Heart right ventricle (tissue), 16 donors: ENCODE data around the gene CCNE1. TPM values are rescaled to one million over a fixed set of nuclear protein-coding genes. Genes with fewer than 3 reads are reported as not detected.

Experiments used
- ATAC-seq, 8 donors: fragments of 200-7000 bp; cut with Tn5 transposase; one replicate each; pipeline ENCODE4 v1.9.1; 2020; ENCODE audit warnings: mild to moderate bottlenecking in 8 of 8, moderate library complexity in 8 of 8, moderate number of reproducible peaks in 1 of 8
- DNase-seq, 2 donors: peaks; one replicate each; pipeline ENCODE4 v3.0.0-alpha.2; 2020
- H3K27ac ChIP-seq, 10 donors: fragments of 200-600 bp; sonication (generic) in 2 of 10; one replicate each; pipeline versions ENCODE4 v1.5.0 to v1.8.0; 2020 to 2022; ENCODE audit warnings: mild to moderate bottlenecking in 3 of 10
- H3K27me3 ChIP-seq, 7 donors: fragments of 200-600 bp; one replicate each; pipeline ENCODE4 v1.8.0; 2021 to 2022; ENCODE audit warnings: mild to moderate bottlenecking in 2 of 7
- H3K36me3 ChIP-seq, 9 donors: fragments of 200-600 bp; sonication (generic) in 1 of 9; one replicate each; pipeline versions ENCODE4 v1.5.0 to v1.8.0; 2020 to 2022; ENCODE audit warnings: mild to moderate bottlenecking in 2 of 9
- H3K4me1 ChIP-seq, 9 donors: fragments of 200-600 bp; sonication (generic) in 1 of 9; one replicate each; pipeline versions ENCODE4 v1.5.0 to v1.8.0; 2020 to 2022; ENCODE audit warnings: mild to moderate bottlenecking in 4 of 9
- H3K4me3 ChIP-seq, 10 donors: fragments of 200-600 bp; sonication (generic) in 2 of 10; one replicate each; pipeline versions ENCODE4 v1.5.0 to v1.8.0; 2020 to 2022; ENCODE audit warnings: mild to moderate bottlenecking in 7 of 10, moderate library complexity in 2 of 10
- H3K9me3 ChIP-seq, 11 donors: fragments of 200-600 bp in 10 of 11; sonication (generic) in 2 of 11; one replicate each; pipeline versions ENCODE4 v1.5.0 to v1.8.0; 2013 to 2022; ENCODE audit warnings: mild to moderate bottlenecking in 2 of 11, control low read depth in 1 of 11, moderate library complexity in 1 of 11
- CTCF ChIP-seq, 9 donors: fragments of 200-600 bp; sonication (generic) in 2 of 9; IDR thresholded peaks; one replicate each; pipeline versions ENCODE4 v1.5.0 to v1.8.0; 2021 to 2022; ENCODE audit warnings: antibody characterized with exemption in 9 of 9, mild to moderate bottlenecking in 5 of 9, moderate library complexity in 1 of 9
- WGBS, 2 donors: extraction: QIAGEN DNeasy Blood & Tissue Kit; methylation state at CpG; one replicate each; pipeline ENCODE4 v1.1.7; 2013; ENCODE audit warnings: inconsistent platforms in 1 of 2; 5-methylcytosine and 5-hydroxymethylcytosine counted together
- intact Hi-C, 10 donors: fragments of 100-400 bp; cut with DNase I; formaldehyde crosslinking; loops; one replicate each; pipeline versions ENCODE4 v1.11.1 to v1.14.2; 2022
- polyA plus RNA-seq, 2 donors: library from polyadenylated mRNA; stranded (reverse); fragments of 200-250 nt; gene quantifications; one replicate each; pipeline ENCODE4 v1.2.3, GENCODE V29; 2013
- total RNA-seq, 10 donors: library from RNA; stranded (reverse); fragmentation: NEBNext Ultra II Directional in 3 of 10; extraction: Animal tissue kit (Norgen Biotek cat#: 25700) in 3 of 10; gene quantifications; one replicate each; pipeline versions ENCODE4 v1.2.1 to v1.2.4, GENCODE V29; 2021 to 2023
- donor health status: Arrhythmogenic right ventricular cardiomyopathy.
- donor health status: ischemic (EF 13 %, LVEDD 7.1; RV severe dilation, severe dysfunction).
- donor health status: healthy with polysubstance abuse.
- donor health status: DM: no; HTN: yes; CAD: no.
- donor health status: DM: no; HTN: no; CAD: no.
- donor health status: ischemic (EF 25% LVEDD 6.9; RV normal size, moderate dysfunction).
- donor health status: ischemic (EF 25% LVEDD 5.7; RV mildly dilated, moderate dysfunction).
- donor health status: healthy.
- donor health status: DM: yes; HTN: yes; CAD: no.
- donor health status: Ischemic cardiomyopathy.
- donor health status: ischemic (EF 35%, LVEDD 5.7; RV mildly dilated, moderate dysfunction).
- donor health status: nonischemic (EF 11% LVEDD 7.7; RV severe dilation, severe dysfunction).
- donor health status: DM: yes; HTN: yes; CAD: no.
- donor health status: PGD.
- donor health status: ischemic (EF 29% LVEDD 5.4; RV normal size, mild dysfunction).
- donor health status: nonischemic (EF 23%, LVEDD 6.1; RV moderate dilation, normal function).

Gene CCNE1
- total and polyA plus RNA-seq, 12 donors = 1.4 to 4.0 (median 2.4) TPM

- Histone ChIP-seq H3K36me3 (no peaks in the 10 kb centered on the region), H3K4me3 (no peak overlapping the region), H3K9me3 (no peaks in the 10 kb centered on the region), H3K27ac (no peak overlapping the region), H3K4me1 (no peaks in the 10 kb centered on the region), H3K27me3 (peaks cover 0 to 10% (median 0%) of the 10 kb centered on the region in 7 donors)
- WGBS, 2 donors = 92% methylated on average over 12 of the region's 12 CpGs
- ATAC-seq = no peak
- no peak for TF ChIP-seq CTCF (IDR thresholded peaks at IDR 0.05)
- intact Hi-C loops = no loop called here
- DNase-seq = no peak
These were observed 28.1 kb upstream of the CCNE1 start for GRCh38 chr19:29783627-29784190.

- Histone ChIP-seq H3K4me1 (no peaks in the 10 kb centered on the region), H3K4me3 (no peak overlapping the region), H3K27me3 (peaks cover 0 to 8% (median 0%) of the 10 kb centered on the region in 7 donors), H3K27ac (no peak overlapping the region), H3K36me3 (no peaks in the 10 kb centered on the region), H3K9me3 (no peaks in the 10 kb centered on the region)
- no peak for TF ChIP-seq CTCF (IDR thresholded peaks at IDR 0.05)
- ATAC-seq (no peak), DNase-seq (no peak)
- WGBS, 2 donors = 84 to 86% methylated on average over 1 of the region's 1 CpG
- intact Hi-C loops = no loop called here
These were observed 27.1 kb upstream of the CCNE1 start for GRCh38 chr19:29784598-29785223.

GRCh38 chr19:29785360-29785759 is 26.4 kb upstream of the CCNE1 start:
- Histone ChIP-seq H3K4me1 (no peaks in the 10 kb centered on the region), H3K27ac (no peak overlapping the region), H3K4me3 (no peak overlapping the region), H3K27me3 (peaks cover 0 to 8% (median 0%) of the 10 kb centered on the region in 7 donors), H3K36me3 (no peaks in the 10 kb centered on the region), H3K9me3 (no peaks in the 10 kb centered on the region)
- intact Hi-C loops = no loop called here
- ATAC-seq = no peak
- no peak for DNase-seq
- no peak for TF ChIP-seq CTCF (IDR thresholded peaks at IDR 0.05)
- 90 to 93% methylated on average over 5 of the region's 5 CpGs for WGBS, 2 donors

- no peaks in the 10 kb centered on the region for H3K9me3 ChIP-seq
- intact Hi-C loops = no loop called here
- WGBS, 2 donors = 56 to 59% methylated on average over 5 of the region's 5 CpGs
- peaks cover 0 to 5% (median 0%) of the 10 kb centered on the region in 7 donors for H3K27me3 ChIP-seq
- DNase-seq (no peak), ATAC-seq (no peak)
- H3K27ac ChIP-seq = no peak overlapping the region
- no peaks in the 10 kb centered on the region for H3K36me3 ChIP-seq
- no peaks in the 10 kb centered on the region for H3K4me1 ChIP-seq
- no peak overlapping the region for H3K4me3 ChIP-seq
- no peak for TF ChIP-seq CTCF (IDR thresholded peaks at IDR 0.05)
These were observed 25.7 kb upstream of the CCNE1 start for GRCh38 chr19:29785955-29786589.
